GM10266 (cell line): ENCODE measurements around the gene TVP23B.
A peak's percentile ranks its signal among the peaks of the same experiment; 100 is the strongest.
"Not testable (repeated sequence)": the region's sequence is repeated elsewhere in the genome, so short reads cannot be mapped to it uniquely, and the experiment has no call there.

Experiments
- DNase-seq: peaks from one replicate; pipeline ENCODE4 v3.0.0; 2012; ENCODE audit errors: extremely low spot score

Gene TVP23B

DNA sequence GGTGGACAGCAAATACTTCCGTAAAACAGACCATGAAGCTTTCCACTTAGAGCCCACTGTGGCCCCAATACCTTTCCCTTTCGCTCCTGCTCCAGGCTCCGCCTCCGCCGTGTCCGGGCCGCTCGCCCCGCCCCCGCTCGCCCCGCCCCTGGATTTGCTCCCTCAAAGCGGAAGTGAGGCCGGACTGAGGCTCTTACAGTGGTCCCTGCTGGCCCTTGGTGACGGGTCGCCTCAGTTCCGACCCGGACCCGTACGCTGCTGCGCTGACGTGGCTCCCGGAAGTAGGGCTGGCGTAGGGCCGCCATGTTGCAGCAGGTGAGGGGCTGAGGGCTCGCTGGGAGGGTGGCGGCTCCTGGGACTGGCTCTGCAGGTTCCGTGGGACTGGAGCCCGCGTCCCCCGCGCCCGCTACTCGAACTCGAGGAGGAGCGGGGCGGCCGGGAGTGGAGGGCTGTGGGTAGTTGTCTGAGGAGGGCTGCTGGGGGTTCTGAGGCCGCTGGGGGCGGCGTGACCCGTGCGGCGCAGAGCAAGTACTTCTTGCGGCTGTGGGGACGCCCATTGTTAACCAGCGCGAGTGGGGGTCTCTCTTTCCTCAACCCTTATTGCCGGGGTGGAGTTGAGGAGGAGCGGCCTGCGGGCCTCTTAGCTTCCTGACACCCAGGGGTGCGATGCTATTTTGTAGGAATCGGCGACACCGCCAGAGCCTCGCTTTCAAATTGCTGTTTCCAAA lies at the start of gene TVP23B:
Gene TVP23B (plus strand): TSS at position 193 of the 728 bp plus-strand sequence. CDS start 111 bp downstream, at position 304.
- DNase-seq, result peak; percentile 73

DNA sequence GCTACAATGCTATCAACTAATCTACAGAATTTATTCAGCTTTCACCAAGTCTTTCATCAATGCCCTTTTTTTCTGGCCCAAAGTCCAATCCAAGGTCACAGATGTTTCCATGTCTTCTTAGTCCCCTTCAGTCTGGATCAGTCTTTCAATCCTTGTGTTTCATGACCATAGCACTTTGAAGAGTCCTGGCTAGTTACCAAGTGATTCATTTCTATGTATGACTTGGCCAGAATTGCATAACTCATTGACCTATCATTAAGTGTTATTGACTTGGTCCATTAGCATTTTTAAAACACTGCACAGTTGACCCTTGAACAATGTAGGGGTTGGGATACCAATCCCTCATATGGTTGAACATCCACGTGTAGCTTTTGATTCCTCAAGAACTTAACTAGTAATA lies 48.5 kb upstream of the TVP23B start:
- not testable (repeated sequence) for DNase-seq

DNA sequence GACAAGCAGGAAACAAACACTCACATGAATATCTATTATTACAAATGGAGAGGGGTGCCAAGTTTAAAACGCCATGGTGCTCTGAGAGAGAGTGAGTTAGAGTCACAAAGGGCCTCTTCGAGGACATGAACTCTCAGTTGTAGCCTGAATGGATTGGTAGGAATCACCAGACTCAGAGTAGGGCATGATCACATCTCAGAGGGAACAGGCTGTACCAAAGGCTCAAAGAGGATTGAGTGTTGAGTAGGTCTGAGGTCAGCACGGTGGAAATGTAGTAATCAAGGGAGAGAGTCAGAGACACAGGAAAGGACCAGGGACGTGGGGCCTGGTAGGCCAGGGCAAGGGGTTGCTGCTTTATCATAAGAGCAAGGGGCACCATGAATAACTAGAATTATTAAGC lies 47.6 kb upstream of the TVP23B start:
- not testable (repeated sequence) for DNase-seq

DNA sequence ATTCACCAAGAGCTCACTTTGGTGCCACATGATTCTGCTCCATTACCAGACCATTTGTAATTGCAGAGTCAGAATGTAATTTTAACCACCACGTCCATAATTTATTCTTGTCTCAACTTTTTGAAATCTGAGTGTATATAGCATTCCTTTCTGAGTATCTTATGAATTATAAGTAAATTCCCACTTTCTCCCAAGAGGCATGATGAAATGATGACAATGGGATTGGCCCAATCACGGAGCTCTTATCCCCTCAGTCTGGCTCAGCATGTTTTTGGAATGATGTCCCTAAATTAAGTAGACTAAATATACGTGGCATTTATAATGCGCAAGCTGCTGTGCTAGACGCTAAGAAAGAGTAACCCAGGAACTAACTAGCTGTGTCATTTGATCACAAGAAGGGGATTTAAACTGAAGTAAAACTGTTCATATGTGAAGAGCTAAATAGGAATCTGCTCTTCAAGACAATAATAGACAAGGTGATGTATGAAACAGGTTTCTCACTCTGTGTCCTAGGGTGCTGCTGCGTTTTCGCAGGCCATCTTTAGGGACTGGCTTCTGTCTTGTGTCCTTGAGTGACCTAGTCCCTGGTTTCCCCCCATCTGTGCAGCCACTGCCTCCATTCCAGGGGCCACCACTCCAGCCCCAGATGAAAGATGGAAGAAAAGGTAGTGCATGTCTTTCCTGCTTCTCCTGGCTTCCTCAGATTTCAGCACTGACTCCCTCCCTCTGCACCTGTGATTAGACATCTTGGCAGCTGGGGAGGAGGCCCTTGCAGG lies 41.2 kb upstream of the TVP23B start:
- DNase-seq, result not testable (repeated sequence)

DNA sequence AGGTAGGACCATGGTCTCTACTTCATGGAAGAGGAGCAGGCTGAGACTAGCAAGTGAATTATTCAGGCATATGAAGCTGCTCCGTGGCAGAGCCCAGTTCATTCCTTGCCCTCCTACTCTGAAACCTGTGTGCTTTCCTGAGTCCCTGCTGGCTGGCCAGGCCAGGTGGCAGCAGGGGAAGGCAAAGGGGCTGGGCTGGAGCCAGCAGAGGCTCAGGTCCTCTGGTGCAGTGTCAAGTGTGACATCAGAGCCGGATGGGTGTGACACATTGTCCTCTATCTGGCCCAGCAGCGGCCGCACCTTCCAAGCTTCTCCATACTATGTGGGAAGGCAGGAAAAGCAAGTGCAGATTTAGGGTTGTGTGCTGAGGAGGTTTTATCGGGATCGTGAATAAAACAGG lies 39.8 kb upstream of the TVP23B start:
- DNase-seq, result not testable (repeated sequence)

DNA sequence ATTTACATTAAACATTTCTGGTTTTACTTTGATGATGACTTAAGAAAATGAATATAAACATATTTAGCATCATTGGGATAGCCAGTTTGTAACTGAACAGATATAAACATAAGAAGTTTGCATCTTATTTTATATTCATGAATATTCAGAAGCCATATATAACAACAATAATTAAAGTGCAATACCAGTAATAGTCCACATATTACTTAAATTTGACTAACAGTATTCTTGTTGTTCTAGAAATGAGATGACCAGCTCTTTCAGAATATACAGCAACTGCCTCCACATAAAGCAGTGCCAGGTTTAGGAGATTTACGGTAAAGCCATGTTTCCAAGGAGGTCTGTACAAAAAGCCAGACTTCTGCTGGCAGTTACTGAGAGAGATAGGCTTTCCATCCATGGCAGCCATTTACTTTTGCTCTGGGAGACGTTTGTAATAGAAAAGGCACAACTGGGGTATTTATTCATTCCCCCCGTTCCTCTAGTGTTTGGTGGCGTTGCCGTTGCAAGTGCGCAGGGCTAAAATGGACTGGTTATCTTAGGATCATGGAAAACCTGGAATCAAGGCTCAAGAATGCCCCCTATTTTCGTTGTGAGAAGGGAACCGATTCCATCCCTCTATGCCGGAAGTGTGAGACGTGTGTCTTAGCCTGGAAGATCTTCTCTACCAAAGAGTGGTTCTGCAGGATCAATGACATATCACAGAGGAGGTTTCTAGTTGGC lies 37.1 kb upstream of the TVP23B start, which contains the start of gene FBXW10:
Gene FBXW10 (plus strand): TSS at position 356 of the 723 bp plus-strand sequence. CDS start 191 bp downstream, at position 547.
- DNase-seq, result not testable (repeated sequence)

DNA sequence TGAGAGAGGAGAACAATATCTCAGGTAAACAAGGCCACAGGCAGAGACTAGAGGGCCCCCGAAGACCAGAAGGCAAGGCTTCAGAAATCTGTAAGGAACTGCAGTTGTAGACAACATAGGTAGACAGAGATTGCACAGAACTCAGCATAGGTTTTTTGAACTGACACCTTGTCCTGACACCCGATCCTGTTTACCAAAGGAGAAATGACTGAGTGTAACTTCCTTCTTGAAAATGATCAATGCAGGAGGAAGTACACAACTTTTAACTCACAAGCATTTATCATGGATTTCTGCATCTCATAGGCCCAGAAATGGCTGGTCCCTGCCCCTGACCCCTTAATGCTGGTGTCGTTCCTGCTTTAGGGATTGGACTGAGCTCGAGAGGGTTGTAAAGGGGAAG lies 36.3 kb upstream of the TVP23B start:
- not testable (repeated sequence) for DNase-seq

DNA sequence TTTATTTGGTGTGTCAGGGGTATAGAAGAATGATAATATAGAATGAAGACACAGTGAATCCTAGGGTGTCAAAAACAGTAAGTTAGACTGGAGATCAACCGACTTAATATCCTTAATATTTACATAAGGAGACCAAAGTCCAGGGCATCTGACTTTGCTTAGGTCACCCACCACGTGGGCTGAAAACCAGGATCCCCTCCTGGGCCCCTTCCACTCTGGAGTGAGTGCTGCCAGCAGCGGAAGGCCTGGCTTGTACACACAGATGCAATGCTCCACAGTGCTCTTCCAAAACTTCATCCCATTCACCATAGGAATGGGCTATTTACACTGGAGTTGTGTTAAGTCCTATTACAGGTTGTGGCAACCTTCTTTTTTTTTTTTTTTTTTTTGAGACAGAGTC lies 34.4 kb upstream of the TVP23B start:
- not testable (repeated sequence) for DNase-seq

DNA sequence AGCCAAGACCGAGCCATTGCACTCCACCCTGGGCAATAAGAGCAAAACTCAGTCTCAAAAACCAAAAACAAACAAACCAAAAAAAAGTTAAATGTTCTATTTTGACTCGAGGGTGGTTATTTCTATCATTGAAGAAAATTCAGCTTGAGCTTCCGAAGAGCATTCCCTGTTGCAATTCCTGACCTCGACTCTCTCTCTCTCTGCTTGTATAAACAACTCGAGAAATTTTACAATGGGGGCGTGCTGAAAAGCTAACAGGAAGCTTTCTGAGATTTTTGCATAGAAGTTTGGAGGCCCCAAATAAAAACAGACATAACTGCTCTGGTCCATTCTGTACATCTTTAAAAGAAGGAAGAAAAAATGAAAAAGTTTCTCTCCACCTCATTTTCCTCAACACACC lies 33.5 kb upstream of the TVP23B start:
- DNase-seq, result not testable (repeated sequence)

DNA sequence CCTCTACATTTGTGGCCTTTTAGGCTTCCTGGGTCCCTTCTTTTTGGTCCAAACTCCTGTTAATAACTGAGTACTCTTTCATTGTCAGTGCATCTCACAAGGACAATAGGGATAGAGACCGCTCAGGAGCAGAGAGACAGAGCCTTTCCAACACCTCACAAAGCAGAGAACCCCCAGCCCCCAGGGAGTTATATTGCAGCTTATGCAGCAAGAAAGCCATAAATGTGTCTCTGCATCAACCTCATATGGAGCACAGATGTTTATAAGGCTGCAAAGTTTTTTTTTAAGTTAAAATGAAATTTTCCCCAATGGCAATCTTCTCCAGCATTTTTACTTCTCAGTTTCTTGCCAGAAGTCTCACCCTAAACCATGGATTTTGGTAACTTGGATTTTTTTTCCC lies 30.7 kb upstream of the TVP23B start:
- DNase-seq, result not testable (repeated sequence)

DNA sequence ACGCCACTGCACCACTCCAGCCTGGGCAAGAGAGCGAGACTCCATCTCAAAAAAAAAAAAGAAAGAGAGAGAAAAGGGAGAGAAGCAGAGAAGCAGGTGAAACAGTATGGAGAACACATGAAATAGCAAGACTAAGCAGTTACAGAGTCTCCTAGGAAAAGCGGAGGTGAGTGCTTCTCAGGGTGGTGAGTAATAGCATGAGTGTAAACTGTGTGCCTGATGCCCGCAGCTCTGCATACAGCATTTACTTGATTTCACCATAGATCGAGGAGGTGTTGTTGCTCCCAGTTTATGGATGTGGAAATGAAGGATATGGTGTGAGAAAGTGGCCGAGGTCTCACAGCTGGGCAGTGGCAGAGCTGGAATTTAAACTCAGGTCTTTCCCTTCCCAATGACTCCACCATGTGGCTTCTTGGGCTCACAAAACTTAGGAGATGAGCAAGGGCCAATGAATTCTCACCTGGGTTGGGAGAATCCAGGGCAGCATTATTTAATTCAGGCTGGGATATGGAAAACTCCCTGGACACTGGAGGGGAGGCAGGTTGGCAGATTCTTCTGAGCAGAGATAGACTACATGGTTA lies 27.1 kb upstream of the TVP23B start:
- DNase-seq, result not testable (repeated sequence)

DNA sequence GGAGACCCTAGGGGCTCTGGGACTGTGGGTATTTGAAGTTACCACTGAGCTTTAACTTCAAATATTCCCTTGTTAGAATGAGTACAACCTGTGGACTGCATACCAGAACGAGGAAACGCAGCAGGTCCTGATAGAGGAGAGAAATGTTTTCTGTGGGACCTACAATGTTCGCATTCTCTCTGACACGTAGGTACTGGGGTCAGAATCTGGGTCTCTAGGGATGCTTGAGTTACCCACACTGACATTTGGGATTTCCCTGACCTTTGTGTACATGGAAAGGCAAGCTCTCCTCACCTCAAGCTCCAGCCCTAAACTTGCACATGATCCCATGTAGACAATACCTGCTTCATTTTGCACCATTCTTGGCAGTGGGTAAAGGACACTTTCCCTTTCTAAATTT lies 25.0 kb upstream of the TVP23B start:
- DNase-seq, result not testable (repeated sequence)

DNA sequence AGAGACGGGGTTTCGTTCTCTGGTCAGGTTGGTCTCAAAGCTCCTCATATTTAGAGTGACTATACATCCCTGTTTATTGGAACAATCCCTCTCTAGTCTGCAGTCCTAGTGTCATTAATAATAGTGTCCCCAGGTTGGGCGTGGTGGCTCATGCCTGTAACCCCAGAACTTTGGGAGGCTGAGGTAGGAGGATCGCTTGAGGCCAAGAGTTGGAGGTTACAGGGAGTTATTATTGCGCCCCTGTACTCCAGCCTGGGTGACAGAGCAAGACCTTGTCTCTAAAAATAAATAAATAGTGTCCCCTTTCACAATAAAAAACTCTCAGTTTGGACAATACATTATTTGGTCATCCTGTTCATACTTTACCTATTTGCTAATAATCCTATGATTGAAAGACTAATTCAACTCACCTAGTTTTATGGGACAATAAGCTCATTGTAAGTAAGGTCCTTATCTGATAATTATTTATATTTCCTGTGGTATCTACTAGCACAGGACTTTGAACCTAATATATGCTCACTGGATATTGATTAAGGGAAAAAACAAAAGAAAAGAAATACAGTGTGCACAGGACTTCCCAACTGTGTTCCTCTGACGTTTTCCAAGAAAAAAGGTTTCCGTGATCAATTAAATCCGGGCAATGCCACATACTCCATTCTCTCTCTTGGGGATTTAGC lies 23.5 kb upstream of the TVP23B start:
- DNase-seq, result not testable (repeated sequence)

DNA sequence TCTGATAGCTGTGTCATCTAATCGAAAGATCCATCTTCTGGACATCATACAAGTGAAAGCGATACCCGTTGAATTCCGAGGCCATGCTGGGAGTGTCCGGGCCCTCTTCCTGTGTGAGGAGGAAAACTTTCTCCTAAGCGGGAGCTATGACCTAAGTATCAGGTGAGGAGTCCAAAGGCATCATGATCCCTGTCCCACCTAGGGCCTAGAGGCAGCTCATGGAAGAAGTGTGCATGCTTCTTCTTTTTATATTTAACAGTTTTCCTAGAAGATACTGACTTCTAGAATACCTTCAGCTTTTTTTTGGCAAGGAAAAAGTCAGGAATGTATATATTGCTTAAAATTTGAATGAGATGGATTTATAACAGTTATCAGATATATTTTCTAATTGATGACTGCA lies 22.6 kb upstream of the TVP23B start:
- not testable (repeated sequence) for DNase-seq

DNA sequence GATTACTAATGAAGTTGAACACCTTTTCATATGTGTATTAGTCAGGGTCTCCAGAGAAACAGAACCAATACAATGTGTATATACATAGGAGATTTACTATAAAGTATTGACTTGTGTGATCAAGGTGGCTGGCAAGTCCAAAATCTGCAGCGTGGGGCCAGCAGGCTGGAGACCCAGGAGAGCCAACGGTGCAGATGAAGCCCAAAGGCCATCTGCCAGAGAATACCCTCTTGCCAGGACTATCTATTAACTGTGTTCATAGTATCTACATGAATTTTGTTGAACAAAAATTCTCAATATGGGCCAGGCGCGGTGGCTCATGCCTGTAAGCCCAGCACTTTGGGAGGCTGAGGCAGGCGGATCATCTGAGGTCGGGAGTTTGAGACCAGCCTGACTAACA lies 20.8 kb upstream of the TVP23B start:
- DNase-seq, result not testable (repeated sequence)

DNA sequence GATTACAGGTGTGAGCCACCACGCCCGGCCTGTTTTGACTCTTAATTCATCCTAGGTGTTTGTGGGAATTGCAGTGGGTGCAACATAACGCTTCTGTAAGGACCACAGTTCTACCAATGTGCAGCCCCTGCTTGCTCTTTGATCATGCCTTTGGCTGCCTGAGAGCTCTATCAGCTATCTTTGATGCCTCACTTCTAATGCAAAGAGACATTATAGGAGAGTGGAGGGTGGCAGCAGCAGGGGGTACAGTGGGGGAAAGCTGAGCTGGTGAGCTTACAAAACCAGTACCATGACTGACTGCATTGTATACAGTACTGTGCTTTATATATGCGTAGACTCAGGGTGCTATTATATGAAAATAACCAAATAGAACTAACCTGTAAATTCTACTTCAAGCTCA lies 10.4 kb upstream of the TVP23B start:
- DNase-seq, result not testable (repeated sequence)

DNA sequence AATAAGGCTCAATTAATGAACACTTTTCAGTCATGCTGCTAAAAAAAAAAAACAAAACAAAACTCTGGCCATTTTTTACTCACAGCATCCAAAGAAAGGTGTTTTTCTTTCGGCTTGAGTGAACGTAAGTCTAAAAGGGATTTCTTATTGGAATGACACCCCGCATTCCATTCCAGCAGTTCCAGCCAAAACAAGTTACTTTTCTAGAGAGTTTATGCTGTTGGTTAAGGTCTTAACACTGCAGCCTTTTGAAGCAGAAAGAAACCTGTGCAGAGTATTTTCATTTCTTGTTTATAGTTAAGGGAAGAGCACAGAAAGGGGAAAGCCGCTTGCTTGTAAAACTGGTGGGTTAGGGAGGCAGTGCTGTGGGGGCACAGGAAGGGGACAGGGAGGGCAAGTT lies 9.9 kb upstream of the TVP23B start:
- not testable (repeated sequence) for DNase-seq
